ENCODE measurements around the gene PHACTR1. TPM values are rescaled to one million over a fixed set of nuclear protein-coding genes. Genes with fewer than 3 reads are reported as not detected.

PHACTR1 gene
- total and polyA plus RNA-seq, 2 experiments from 2014 or later, result 11.2 to 33.9 TPM

- H3K27ac ChIP-seq, result no peak overlapping the region
- TF ChIP-seq CTCF (IDR thresholded peaks at IDR 0.05; ENCODE audit: low read depth, low read length), result no peak
- no peaks in the 10 kb centered on the region for H3K36me3 ChIP-seq
- no peaks in the 10 kb centered on the region for H3K27me3 ChIP-seq
- H3K4me1 ChIP-seq (ENCODE audit: low read depth), result no peaks in the 10 kb centered on the region
- no peak for DNase-seq (ENCODE audit: low read depth in 1 of 2, low spot score in 1 of 2)
- no peak overlapping the region for H3K4me3 ChIP-seq
- H3K9me3 ChIP-seq (ENCODE audit: low read depth), result no peaks in the 10 kb centered on the region
Observed at GRCh38 chr6:13191461-13191860, 474.9 kb downstream of the PHACTR1 start.

GRCh38 chr6:13194852-13195251 lies 478.3 kb downstream of the PHACTR1 start:
- Histone ChIP-seq H3K27me3 (no peaks in the 10 kb centered on the region), H3K4me3 (no peak overlapping the region), H3K9me3 (ENCODE audit: low read depth) (no peaks in the 10 kb centered on the region), H3K27ac (no peak overlapping the region), H3K36me3 (no peaks in the 10 kb centered on the region), H3K4me1 (ENCODE audit: low read depth) (no peaks in the 10 kb centered on the region)
- peak; percentile 79 for TF ChIP-seq CTCF (IDR thresholded peaks at IDR 0.05; ENCODE audit: low read depth, low read length)
- DNase-seq (ENCODE audit: low read depth in 1 of 2, low spot score in 1 of 2), result peak; percentile 22 to 85

GRCh38 chr6:13195803-13196202 lies 479.2 kb downstream of the PHACTR1 start:
- Histone ChIP-seq H3K36me3 (no peaks in the 10 kb centered on the region), H3K27me3 (no peaks in the 10 kb centered on the region), H3K27ac (no peak overlapping the region), H3K9me3 (ENCODE audit: low read depth) (no peaks in the 10 kb centered on the region), H3K4me1 (ENCODE audit: low read depth) (no peaks in the 10 kb centered on the region), H3K4me3 (no peak overlapping the region)
- no peak for DNase-seq (ENCODE audit: low read depth in 1 of 2, low spot score in 1 of 2)
- TF ChIP-seq CTCF (IDR thresholded peaks at IDR 0.05; ENCODE audit: low read depth, low read length), result no peak

GRCh38 chr6:13198168-13198567 lies 481.6 kb downstream of the PHACTR1 start:
- H3K4me3 ChIP-seq, result no peak overlapping the region
- H3K27me3 ChIP-seq, result no peaks in the 10 kb centered on the region
- TF ChIP-seq CTCF (IDR thresholded peaks at IDR 0.05; ENCODE audit: low read depth, low read length), result no peak
- no peak overlapping the region for H3K27ac ChIP-seq
- no peaks in the 10 kb centered on the region for H3K36me3 ChIP-seq
- no peak for DNase-seq (ENCODE audit: low read depth in 1 of 2, low spot score in 1 of 2)
- no peaks in the 10 kb centered on the region for H3K4me1 ChIP-seq (ENCODE audit: low read depth)
- no peaks in the 10 kb centered on the region for H3K9me3 ChIP-seq (ENCODE audit: low read depth)

- no peak for TF ChIP-seq CTCF (IDR thresholded peaks at IDR 0.05; ENCODE audit: low read depth, low read length)
- no peaks in the 10 kb centered on the region for H3K27me3 ChIP-seq
- H3K4me1 ChIP-seq (ENCODE audit: low read depth), result no peaks in the 10 kb centered on the region
- no peak overlapping the region for H3K4me3 ChIP-seq
- H3K9me3 ChIP-seq (ENCODE audit: low read depth), result no peaks in the 10 kb centered on the region
- no peaks in the 10 kb centered on the region for H3K36me3 ChIP-seq
- DNase-seq (ENCODE audit: low read depth in 1 of 2, low spot score in 1 of 2), result no peak
- H3K27ac ChIP-seq, result no peak overlapping the region
Observed at GRCh38 chr6:13201336-13201735, 484.8 kb downstream of the PHACTR1 start.

GRCh38 chr6:13203145-13203544 lies 486.6 kb downstream of the PHACTR1 start:
- no peaks in the 10 kb centered on the region for H3K36me3 ChIP-seq
- H3K4me1 ChIP-seq (ENCODE audit: low read depth), result no peaks in the 10 kb centered on the region
- no peak overlapping the region for H3K27ac ChIP-seq
- H3K9me3 ChIP-seq (ENCODE audit: low read depth), result no peaks in the 10 kb centered on the region
- DNase-seq (ENCODE audit: low read depth in 1 of 2, low spot score in 1 of 2), result no peak
- H3K27me3 ChIP-seq, result no peaks in the 10 kb centered on the region
- TF ChIP-seq CTCF (IDR thresholded peaks at IDR 0.05; ENCODE audit: low read depth, low read length), result no peak
- H3K4me3 ChIP-seq, result no peak overlapping the region
